T-helper 1 cell treated with Interleukin-12 subunit alpha and Interleukin-12 subunit beta and Interleukin-4 antibody, amounts not matched to agents 30 ng/mL and 1 ng/mL, for 36 hours (primary cell): Measurements from ENCODE around the gene PTPN6. TPM values are rescaled to one million over a fixed set of nuclear protein-coding genes. Genes with fewer than 3 reads are reported as not detected.

Experiments used
- intact Hi-C: fragments of 100-400 bp; cut with micrococcal nuclease; formaldehyde crosslinking; loops from one replicate; pipeline ENCODE4 v1.15.1; 2024
- total RNA-seq: library from RNA; stranded (reverse); gene quantifications from 2 replicates; pipeline ENCODE4 v1.2.3, GENCODE V29; 2022

PTPN6 gene
- total RNA-seq, 1 donor from 2014 or later: 189 TPM

DNA sequence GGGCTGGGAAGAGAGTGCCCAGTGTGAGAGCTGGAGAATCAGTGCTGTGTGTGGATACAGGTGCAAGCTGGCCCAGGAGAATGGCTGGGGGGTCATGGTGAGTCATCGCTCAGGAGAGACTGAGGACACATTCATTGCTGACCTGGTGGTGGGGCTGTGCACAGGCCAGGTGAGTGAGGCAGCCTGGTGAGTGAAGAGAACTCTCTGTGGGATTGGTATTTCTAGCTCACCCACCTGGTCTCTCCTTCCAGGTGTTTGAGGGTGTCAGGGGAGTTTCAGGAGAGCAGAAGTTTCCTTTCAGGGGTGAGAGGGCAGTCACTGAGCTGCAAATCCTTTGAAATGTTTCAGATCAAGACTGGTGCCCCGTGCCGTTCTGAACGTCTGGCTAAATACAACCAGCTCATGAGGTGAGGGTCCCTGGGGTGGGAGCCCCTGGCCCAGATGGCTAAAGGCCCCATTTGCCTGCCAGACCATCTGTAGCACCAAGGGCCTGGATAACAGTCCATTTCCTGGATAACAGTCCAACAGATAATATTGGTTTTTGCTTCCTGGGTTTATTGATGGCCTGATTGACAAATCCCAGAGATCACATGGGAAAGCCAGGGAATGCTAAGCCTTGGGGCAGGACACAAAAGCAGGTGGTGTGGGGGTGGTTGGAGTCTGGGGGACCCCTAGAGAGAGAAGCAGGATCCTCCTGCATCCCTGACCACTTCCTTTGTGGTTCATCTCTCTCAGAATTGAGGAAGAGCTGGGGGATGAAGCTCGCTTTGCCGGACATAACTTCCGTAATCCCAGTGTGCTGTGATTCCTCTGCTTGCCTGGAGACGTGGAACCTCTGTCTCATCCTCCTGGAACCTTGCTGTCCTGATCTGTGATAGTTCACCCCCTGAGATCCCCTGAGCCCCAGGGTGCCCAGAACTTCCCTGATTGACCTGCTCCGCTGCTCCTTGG, 28.9 kb upstream of the PTPN6 start:
- intact Hi-C loops: no loop called here

DNA sequence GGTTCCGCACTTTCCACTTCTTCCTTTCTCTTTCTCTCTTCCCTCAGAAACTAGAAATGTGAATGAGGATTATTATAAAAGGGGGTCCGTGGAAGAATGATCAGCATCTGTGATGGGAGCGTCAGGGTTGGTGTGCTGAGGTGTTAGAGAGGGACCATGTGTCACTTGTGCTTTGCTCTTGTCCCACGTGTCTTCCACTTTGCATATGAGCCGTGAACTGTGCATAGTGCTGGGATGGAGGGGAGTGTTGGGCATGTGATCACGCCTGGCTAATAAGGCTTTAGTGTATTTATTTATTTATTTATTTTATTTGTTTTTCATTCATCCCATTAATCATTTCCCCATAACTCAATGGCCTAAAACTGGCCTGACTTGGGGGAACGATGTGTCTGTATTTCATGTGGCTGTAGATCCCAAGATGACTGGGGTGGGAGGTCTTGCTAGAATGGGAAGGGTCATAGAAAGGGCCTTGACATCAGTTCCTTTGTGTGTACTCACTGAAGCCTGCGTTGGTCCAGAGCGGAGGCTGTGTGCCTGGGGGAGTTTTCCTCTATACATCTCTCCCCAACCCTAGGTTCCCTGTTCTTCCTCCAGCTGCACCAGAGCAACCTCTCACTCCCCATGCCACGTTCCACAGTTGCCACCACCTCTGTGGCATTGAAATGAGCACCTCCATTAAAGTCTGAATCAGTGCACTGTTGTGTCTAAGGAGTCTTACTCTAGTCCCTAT, 28.0 kb upstream of the PTPN6 start:
- intact Hi-C loops: no loop called here

DNA sequence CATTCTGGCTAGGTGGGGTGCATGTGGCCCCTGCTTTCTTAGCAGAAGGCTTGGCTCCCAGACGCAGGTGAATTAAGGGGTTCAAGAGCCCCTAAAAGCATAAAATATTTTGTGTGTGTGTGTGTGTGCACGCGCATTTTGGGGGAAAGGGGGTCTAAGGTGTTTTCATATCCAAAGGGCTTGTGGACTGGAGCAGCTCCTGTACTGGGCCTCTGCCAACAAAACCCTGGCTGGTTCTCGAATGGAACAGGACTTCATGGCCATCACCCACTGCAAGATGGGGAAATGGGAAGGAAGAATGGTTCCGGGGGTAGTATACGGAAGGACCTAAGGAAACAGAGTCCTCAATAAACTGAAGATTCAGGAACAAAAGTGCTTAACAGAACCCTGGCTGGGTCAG, 27.3 kb upstream of the PTPN6 start:
- intact Hi-C loops: loop anchor here (1.0 to 2.0 kb wide), 11 partner anchors 10 to 220 kb away; partner anchors contain the start of genes C12orf57, C1R, C1RL and ENO2

DNA sequence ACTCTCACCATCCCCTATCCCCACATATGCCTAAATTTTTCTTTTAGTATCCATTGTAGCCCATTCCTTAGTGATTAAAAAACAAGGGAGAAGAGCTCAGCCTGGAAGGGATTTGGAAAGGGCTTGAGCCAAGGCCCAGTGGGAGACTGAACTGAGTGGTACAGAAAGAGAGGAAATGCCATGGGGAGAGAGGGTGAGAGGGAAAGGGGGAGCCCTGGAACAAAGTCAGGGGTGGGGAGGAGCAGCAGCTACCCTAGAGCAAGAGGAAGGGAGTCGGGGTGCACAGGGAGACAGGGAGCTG, 26.0 kb upstream of the PTPN6 start:
- intact Hi-C loops: loop anchor here (2.0 kb wide), 1 partner anchor 20 kb away; the partner anchor contains the start of gene C12orf57

DNA sequence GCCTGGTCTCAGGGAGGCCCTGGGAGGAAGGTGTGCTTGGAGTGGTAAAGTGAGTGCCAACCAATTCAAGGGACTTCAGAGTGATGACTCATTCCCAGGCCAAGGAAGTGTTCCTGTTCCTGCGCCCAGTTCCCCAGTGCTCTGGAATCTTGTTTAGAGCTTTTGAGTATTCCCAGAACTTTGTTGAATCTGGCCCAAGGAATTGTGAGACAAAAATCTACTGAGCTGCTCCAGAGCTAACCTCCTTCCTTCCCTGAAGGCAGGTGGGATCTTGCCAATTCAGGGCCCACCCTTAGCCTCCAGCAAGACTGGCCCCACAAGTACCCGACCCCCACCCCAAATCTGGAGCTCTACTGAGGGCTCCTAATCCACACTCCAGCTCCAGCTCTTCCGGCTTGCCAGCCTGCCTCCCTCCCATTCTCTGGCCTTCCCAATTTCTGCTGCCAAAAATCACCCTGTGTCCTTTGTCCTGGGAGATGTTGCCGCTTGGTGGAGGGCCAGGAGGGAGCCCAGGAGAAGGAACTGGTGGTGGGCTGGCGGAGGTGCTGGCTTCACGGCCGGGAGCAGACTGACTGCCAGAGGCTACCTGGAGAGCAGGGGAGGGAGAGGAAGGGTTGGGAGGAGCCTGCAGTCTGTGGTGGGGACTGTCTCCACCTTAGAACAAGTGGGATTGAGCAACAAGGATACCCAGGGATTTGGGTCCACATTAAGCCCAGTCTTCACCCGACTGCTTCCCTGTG, 25.4 kb upstream of the PTPN6 start:
- intact Hi-C loops: loop anchor here (2.0 kb wide), 1 partner anchor 19 kb away; the partner anchor contains the start of gene C12orf57

DNA sequence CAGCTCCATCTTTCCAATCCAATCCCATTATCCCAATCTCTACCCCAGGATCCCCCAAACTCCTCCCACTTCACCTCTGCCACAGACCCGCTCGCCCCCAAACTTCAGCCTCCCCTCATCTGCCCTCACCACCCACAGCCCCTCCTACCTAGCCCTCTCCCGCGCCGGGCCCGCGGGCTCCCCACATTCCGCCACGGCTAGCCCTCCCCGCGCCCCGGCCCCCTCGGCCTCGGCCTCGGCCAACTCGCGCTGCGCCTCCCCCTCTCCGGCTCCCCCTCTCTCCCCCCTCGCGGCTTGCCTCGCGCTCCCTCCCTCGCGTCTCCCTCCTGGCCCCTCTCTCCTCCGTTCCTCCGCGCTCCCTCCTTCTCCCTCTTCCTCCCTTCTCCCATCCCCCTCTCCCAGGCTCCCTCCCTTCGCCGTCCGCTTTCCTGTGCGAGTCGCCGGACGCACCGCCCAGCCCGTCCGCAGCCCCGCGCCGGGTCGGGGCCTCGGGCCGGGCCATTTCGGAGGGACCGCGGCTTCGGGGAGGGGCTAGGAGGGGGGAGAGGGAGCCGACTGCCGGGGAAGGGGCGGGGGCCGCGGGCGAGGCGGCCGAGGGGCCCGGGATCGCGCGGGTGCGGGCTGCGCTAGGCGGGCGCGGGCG, 23.7 kb upstream of the PTPN6 start, which contains the start of gene ATN1:
Gene ATN1, plus strand, starts transcription at position 581 of the 643 bp plus-strand sequence. CDS start 6,043 bp downstream, outside the sequence.
- intact Hi-C loops: no loop called here

DNA sequence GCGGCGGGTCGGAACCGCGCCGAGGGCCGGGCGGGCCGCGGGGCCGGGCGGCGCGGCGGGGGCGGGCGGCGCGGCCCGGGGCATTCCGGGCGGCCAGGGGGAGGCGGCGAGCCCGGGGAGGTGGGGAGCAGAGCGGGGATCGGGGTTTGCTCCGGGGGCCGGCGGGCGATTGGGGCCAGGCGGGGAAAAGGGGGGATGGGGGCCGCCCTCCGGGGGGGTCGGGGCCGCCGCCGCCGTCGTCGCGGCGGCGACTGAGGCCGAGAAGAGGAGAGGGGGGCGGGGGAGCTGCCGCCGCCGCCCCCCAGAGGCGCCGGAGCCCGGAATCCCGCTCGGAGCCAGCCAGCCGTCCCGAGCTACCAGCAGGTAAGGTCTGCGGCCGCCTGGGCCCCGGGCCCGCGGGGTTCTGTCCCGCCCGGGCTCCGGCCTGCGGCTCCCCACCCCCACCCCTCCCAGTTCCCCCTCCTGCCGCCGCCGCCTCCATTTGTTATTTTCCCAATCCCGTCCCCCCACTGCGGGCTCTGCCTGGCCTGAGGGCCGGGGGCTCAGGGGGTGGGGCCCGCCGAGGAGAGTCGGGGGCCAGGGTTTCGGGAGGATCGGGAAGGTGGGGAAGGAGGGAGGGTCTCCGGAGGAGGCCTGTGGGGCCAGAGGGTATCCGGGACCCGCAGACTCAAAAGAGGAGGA, 23.0 kb upstream of the PTPN6 start:
- intact Hi-C loops: no loop called here

DNA sequence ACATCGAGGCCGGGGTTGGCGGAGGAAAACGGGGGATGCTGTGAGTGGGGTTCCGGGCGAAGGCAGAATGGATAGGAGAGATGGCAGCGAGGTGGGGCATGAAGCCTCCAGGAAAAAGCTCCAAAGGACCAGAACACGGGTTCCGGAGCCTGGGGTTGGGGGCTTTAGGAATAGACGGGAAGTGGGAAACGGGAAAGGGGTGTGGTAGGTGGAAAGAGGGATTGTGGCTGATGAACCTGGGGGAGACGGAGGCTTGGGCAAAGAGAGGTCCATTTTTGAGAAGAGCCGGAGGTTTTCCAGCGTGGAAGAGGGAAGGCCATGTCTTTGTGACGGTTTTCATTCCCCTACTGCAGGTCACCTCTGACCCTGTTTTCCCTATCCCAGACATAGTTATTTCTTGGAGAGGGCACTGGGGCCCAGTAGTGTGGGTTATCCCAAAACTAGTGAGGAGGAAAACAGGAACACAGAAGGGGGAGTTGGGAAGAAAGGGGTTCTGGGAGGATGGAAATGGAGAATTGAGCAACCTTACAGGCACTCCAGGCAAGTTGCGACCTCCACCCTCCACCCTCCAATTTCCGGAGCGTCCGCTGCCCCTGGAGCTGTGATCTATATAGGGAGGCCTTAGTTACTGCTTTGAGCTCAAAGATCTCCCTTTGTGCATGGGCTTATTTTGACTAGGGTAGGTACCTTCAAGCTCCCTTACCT, 22.3 kb upstream of the PTPN6 start:
- intact Hi-C loops: loop anchor here (1.0 kb wide), 1 partner anchor 8 kb away; no protein-coding TSS in a partner anchor

DNA sequence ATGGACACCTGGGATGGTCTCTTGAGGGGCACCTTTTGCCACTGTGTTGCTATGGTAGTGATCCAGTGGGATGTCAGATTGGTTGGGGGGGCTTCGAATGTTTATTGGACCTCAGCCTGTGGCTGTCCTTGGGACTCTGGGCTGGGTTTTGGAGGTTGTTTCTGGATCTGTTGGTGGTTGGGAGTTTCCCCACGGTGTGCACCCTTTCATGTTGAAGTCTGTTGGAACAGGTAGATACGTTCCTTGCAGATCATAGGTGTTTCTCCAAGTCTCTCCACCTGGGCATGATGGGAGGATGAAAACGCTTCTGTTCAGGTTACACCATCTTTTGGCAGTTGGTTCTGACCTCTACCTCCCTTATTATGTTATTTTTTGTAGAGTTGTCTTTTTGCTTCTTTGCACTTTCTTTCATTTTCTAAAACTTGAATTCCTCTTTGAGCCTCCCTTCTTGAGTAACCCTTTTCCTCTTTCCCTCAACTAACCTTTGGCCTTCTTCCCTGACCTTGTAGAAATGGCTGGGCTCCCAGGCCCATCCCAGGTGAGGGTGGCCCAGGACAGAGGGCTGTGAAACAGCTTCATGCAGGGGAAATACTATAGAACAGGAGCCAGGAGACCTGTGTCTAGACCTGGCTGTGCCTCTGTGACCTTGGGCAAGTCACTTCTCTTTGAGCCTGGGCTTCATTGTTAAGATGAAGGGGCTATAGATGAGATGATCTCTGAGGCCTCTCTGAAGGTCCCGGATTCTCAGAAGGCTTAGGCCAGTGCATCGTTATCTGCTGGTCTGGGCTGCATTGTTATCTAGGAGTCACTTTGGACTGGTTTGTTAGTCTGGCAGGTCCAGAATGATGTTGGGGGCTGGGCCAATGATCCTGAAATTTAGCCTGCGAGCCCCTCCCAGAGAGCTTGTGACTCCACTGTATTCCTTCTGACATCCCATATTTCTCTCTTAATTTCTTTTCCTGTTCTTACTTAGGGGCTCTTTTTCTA, 21.4 kb upstream of the PTPN6 start:
- intact Hi-C loops: loop anchor here (1.0 kb wide), 1 partner anchor 8 kb away; no protein-coding TSS in a partner anchor

DNA sequence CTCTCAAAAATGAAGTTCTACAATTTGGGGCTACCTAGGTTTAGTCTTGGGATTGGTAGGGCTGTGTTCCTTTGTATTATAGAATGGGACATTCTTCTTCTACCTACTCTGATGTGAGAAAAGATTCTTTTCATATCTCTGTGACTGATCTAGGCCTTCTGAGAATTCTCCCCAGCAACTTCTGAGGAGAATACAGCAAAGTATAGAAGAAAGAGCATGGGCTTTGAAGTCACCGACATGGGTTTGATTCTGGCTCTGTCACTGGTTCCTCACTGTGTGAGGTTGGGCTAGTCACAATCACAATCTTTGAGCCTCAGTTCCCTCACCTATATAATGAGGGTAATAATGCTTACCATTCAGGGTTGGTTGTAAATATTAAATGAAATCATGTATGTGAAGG, 18.4 kb upstream of the PTPN6 start:
- intact Hi-C loops: no loop called here

DNA sequence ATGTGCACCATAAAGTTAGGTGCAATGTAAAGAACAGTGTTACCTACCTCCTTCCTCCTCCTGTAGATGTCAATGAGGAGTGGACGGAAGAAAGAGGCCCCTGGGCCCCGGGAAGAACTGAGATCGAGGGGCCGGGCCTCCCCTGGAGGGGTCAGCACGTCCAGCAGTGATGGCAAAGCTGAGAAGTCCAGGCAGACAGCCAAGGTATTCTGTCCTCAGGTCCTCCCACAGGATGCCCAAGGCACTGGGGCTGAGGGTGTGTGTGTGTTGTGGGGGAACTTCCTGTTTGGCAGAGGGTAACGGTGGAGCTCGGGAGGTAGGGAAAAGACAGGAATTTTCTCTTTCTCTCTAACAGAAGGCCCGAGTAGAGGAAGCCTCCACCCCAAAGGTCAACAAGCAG, 17.0 kb upstream of the PTPN6 start:
- intact Hi-C loops: no loop called here

DNA sequence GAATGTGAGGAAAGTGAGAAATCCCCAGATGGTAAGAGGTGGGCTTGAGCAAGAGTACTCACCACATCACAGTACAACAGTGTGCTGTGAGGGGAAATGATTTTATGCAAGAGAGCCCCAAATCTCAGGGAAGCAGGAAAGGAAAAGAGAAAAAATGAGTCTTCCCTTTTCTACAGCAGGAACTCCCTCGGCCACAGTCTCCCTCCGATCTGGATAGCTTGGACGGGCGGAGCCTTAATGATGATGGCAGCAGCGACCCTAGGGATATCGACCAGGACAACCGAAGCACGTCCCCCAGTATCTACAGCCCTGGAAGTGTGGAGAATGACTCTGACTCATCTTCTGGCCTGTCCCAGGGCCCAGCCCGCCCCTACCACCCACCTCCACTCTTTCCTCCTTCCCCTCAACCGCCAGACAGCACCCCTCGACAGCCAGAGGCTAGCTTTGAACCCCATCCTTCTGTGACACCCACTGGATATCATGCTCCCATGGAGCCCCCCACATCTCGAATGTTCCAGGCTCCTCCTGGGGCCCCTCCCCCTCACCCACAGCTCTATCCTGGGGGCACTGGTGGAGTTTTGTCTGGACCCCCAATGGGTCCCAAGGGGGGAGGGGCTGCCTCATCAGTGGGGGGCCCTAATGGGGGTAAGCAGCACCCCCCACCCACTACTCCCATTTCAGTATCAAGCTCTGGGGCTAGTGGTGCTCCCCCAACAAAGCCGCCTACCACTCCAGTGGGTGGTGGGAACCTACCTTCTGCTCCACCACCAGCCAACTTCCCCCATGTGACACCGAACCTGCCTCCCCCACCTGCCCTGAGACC, 15.6 kb upstream of the PTPN6 start:
- intact Hi-C loops: no loop called here

DNA sequence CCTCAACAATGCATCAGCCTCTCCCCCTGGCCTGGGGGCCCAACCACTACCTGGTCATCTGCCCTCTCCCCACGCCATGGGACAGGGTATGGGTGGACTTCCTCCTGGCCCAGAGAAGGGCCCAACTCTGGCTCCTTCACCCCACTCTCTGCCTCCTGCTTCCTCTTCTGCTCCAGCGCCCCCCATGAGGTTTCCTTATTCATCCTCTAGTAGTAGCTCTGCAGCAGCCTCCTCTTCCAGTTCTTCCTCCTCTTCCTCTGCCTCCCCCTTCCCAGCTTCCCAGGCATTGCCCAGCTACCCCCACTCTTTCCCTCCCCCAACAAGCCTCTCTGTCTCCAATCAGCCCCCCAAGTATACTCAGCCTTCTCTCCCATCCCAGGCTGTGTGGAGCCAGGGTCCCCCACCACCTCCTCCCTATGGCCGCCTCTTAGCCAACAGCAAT, 14.9 kb upstream of the PTPN6 start:
- intact Hi-C loops: no loop called here

DNA sequence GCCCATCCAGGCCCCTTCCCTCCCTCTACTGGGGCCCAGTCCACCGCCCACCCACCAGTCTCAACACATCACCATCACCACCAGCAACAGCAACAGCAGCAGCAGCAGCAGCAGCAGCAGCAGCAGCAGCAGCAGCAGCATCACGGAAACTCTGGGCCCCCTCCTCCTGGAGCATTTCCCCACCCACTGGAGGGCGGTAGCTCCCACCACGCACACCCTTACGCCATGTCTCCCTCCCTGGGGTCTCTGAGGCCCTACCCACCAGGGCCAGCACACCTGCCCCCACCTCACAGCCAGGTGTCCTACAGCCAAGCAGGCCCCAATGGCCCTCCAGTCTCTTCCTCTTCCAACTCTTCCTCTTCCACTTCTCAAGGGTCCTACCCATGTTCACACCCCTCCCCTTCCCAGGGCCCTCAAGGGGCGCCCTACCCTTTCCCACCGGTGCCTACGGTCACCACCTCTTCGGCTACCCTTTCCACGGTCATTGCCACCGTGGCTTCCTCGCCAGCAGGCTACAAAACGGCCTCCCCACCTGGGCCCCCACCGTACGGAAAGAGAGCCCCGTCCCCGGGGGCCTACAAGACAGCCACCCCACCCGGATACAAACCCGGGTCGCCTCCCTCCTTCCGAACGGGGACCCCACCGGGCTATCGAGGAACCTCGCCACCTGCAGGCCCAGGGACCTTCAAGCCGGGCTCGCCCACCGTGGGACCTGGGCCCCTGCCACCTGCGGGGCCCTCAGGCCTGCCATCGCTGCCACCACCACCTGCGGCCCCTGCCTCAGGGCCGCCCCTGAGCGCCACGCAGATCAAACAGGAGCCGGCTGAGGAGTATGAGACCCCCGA, 14.3 kb upstream of the PTPN6 start:
- intact Hi-C loops: loop anchor here (1.0 kb wide), 1 partner anchor 8 kb away; no protein-coding TSS in a partner anchor

DNA sequence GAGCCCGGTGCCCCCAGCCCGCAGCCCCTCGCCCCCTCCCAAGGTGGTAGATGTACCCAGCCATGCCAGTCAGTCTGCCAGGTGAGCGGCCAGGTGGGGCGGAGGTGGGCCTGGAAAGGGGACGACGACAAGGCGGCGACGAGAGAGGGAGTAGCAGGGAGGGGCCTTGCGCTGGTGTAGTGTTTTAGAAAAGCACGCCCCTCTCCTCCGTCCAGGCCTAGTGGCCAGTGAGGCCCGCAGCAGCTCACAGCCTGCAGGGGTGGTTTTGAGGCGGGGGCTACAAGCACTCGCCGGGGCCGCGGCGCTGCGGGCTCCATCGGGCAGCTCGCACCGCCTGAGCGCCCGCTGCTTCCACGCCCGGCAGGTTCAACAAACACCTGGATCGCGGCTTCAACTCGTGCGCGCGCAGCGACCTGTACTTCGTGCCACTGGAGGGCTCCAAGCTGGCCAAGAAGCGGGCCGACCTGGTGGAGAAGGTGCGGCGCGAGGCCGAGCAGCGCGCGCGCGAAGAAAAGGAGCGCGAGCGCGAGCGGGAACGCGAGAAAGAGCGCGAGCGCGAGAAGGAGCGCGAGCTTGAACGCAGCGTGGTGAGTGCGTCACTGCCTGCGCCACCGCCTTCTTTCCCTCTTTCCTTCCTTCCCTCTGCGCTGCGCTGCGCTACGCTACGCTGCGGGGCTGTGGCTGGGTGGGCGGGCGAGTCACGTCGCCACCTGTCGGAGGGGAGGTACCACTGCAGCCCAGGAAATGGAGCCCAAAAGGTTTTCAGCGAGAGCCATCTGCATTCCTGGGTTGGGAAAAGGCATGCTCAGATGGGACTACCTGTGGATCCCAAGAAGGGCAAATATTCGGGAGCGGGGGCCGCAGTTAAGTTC, 13.4 kb upstream of the PTPN6 start:
- intact Hi-C loops: loop anchor here (1.0 kb wide), 8 partner anchors 8 to 85 kb away; partner anchors contain the start of genes EMG1, LPCAT3, PHB2 and SPSB2
